Mammary epithelial cell (primary cell): ENCODE measurements around the gene SPOUT1.

Experiments used
- EZH2 ChIP-seq: IDR thresholded peaks from 2 replicates; pipeline ENCODE4 v1.6.1; 2012; ENCODE audit warnings: low read length, inconsistent platforms, borderline replicate concordance
- TF ChIP-seq, protein P1 (sequence below), 2 donors: IDR thresholded peaks in 1 of 2; conservative IDR thresholded peaks in 1 of 2; 2 replicates each; pipeline ENCODE4 v1.5.1; 2011 to 2012; ENCODE audit warnings: inconsistent platforms in 2 of 2, low read length in 2 of 2, mild to moderate bottlenecking in 2 of 2, control low read depth in 1 of 2, low read depth in 1 of 2; ENCODE audit not compliant: insufficient read depth in 1 of 2; ENCODE audit errors: extremely low read depth in 1 of 2

DNA sequence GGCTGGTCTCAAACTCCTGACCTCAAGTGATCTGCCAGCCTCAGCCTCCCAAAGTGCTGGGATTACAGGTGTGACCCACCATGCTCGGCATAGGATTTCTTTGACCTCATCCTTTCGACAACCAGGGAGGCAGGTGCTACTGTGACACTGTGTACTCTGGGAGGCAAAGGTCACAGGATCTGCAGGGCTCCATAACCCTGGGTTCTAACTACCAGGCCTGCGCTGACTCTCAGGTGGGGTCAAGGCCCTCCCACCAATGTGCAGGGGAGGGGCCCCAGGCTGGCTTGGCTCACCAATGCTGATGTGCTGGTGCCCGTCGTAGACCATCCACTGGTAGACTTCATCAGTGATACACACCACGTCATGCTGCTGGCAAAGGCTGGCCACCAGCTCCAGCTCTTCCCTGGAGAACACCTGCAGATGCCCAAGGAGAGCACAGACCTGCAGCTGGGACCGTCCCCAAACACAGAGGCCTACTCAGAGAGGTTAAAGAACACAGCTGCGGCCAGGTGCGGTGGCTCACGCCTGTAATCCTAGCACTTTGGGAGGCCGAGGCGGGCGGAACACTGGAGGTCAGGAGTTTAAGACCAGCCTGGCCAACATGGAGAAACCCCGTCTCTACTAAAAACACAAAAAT, 7.0 kb upstream of the SPOUT1 start:
- no peak for TF ChIP-seq EZH2
- TF ChIP-seq, protein P1, sequence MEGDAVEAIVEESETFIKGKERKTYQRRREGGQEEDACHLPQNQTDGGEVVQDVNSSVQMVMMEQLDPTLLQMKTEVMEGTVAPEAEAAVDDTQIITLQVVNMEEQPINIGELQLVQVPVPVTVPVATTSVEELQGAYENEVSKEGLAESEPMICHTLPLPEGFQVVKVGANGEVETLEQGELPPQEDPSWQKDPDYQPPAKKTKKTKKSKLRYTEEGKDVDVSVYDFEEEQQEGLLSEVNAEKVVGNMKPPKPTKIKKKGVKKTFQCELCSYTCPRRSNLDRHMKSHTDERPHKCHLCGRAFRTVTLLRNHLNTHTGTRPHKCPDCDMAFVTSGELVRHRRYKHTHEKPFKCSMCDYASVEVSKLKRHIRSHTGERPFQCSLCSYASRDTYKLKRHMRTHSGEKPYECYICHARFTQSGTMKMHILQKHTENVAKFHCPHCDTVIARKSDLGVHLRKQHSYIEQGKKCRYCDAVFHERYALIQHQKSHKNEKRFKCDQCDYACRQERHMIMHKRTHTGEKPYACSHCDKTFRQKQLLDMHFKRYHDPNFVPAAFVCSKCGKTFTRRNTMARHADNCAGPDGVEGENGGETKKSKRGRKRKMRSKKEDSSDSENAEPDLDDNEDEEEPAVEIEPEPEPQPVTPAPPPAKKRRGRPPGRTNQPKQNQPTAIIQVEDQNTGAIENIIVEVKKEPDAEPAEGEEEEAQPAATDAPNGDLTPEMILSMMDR (conservative IDR thresholded peaks at IDR 0.05 in 1 of 2, IDR thresholded peaks at IDR 0.05 in 1 of 2; ENCODE audit: extremely low read depth in 1 of 2, insufficient read depth in 1 of 2, low read depth in 1 of 2, low read length in 2 of 2) = no peak
